ENCODE data around the gene LITAFD.
"Not testable (repeated sequence)": the region's sequence is repeated elsewhere in the genome, so short reads cannot be mapped to it uniquely, and the experiment has no call there.

The LITAFD gene

GRCh38 chr16:8882041-8882617 is at the start of gene LITAFD:
LITAFD (plus strand) TSS chr16:8882351; CDS start chr16:8884356, 2,005 bp downstream.
- no peak for DNase-seq (ENCODE audit: low read depth in 3 of 3)

DNA sequence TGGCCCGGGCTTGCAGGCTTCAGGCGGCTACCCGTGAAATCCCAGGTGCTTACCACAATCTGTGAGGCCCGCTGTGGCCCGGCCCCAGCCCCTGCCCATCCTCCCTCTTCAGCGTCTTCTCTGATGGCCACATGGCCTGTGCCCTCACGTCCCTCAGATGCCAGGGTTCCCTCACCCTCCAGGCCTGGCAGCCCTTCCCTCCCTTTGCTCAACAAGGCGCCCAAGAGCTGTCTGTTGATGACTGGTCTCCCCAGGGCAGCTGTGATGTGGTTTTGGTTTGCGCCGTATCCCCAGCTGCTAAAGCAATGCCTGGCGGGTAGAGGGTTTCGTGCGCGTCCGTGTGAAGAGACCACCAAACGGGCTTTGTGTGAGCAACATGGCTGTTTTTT is 49.4 kb upstream of the LITAFD start:
- DNase-seq (ENCODE audit: low read depth in 3 of 3): no peak

DNA sequence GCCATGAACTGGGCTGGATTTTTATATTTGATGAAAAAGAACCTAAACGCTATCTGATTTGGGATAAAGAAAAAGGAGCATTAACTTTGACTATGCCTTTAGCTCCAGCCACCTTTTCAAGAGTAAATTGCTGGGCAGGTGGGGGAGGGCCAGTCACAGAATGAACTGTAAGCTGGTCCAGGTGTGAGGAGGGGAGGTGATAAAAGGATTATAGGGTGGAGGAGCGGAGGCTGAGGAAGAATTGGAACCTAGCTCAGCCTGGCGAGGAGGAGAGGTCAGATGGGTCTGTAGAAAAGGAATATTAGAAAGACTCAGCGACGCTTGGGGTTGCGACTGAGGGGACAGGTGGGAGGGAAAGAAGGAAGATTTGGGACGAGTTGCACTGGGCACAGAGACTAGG is 45.4 kb upstream of the LITAFD start:
- not testable (repeated sequence) for DNase-seq (ENCODE audit: low read depth in 3 of 3)

DNA sequence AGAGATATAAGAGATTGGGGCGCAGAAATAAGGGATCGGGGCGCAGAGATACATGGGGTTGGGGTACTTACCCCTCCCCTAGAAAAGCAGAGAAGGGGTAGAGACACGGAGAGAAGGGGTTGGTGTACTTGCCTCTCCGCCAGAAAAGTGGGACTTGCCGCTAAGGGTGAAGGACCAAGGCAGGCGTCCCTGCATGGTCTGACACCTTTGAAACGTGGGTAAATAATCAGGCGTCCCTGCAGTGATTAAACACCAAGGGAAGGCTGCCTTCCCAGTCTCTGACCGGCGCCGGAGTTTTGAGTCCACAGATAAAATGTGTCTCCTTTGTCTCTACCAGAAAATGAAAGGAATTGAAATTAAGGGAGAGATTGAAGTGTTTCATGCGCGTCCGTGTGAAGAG is 44.6 kb upstream of the LITAFD start:
- DNase-seq (ENCODE audit: low read depth in 3 of 3): not testable (repeated sequence)

GRCh38 chr16:8842016-8842415 is 40.1 kb upstream of the LITAFD start:
- DNase-seq (ENCODE audit: low read depth in 3 of 3): not testable (repeated sequence)

GRCh38 chr16:8843296-8843695 is 38.9 kb upstream of the LITAFD start:
- DNase-seq (ENCODE audit: low read depth in 3 of 3): not testable (repeated sequence)

DNA sequence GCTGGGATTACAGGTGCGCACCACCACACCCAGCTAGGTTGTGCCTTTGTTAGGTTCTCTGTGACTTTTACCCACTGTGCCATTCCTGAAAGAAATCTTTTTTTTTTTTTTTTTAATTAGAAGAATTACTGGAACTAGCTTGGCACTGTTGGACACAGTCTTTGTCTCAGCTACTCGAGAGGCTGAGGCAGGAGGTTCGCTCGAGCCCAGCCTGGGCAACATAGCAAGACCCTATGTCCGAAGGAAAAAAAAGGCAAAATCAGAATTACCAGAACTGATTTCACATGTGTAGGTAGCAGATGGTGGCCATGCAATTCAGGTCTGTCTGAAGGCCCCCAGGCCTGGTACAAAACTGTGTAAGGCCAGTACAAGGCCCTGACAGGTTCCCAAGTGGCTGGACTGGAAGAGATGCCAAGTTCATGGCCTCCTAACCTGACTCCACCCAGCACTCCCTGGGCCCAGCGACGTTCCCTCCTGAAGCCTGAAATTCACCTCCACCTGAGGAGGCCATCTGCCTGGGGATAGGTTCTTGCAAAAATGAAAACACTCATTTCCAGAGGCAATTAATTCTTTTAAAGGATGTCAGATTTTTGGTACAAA is 36.4 kb upstream of the LITAFD start:
- DNase-seq (ENCODE audit: low read depth in 3 of 3): no peak

- DNase-seq (ENCODE audit: low read depth in 3 of 3): no peak
Measured at GRCh38 chr16:8846401-8846932, 35.7 kb upstream of the LITAFD start.

GRCh38 chr16:8847145-8847544 is 35.0 kb upstream of the LITAFD start:
- no peak for DNase-seq (ENCODE audit: low read depth in 3 of 3)

GRCh38 chr16:8847623-8848022 is 34.5 kb upstream of the LITAFD start:
- no peak for DNase-seq (ENCODE audit: low read depth in 3 of 3)

- no peak for DNase-seq (ENCODE audit: low read depth in 3 of 3)
Measured at GRCh38 chr16:8848231-8848938, 33.8 kb upstream of the LITAFD start.

DNA sequence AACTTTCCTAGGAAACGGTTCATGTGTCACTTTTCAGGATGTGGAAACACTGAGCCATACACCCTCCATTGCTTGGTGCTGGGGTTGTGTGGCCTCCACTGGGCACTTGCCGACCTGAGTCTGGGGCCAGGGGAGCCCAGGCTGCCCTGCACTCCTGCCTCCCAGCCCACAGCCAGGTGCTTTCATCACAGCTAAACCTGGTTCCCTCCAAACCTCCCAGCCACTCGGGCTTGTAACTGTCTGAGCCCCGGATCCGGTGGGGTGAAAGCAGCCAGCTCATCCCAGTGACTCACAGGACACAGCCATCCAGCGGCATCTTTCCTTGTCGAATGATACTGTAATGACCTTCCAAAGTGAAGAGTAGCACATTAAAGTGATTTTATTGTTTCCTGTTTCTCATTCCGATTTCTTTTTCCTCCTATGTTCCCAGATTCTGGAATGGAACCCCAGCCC is 33.2 kb upstream of the LITAFD start:
- no peak for DNase-seq (ENCODE audit: low read depth in 3 of 3)

DNA sequence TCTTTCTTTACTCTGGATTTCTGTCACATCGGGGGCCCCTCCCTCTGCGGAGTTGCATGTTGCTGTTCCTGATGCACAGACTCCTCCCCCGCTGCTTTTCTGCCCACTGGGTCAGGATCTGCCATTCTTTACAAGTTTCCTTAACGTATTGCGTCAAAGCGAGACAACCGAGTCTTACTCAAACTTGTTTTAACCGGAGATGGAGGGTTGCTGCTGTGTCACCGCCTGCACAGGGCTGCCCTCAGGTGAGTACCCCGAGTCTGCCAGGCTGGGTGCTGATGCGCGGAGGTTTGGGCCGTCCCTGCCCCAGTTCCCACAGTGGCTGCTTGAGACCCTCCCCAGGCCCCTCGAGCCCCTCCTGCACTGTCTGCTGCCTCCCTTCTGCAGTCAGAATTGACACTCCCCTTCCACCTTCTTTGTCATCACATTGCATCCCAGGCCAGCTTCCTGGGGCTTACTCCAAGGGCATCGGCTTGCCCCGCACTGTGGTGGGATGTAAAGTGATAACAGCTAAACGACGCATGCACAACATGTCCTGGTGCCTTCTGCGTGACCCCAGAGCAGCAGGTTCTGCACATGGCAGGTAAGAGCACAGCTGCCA is 32.6 kb upstream of the LITAFD start:
- no peak for DNase-seq (ENCODE audit: low read depth in 3 of 3)

- DNase-seq (ENCODE audit: low read depth in 3 of 3): no peak
Measured at GRCh38 chr16:8850279-8850885, 31.8 kb upstream of the LITAFD start.

GRCh38 chr16:8851761-8852403 is 30.3 kb upstream of the LITAFD start:
- no peak for DNase-seq (ENCODE audit: low read depth in 3 of 3)

- DNase-seq (ENCODE audit: low read depth in 3 of 3): no peak
Measured at GRCh38 chr16:8852534-8852933, 29.6 kb upstream of the LITAFD start.

- no peak for DNase-seq (ENCODE audit: low read depth in 3 of 3)
Measured at GRCh38 chr16:8853150-8853549, 29.0 kb upstream of the LITAFD start.

- DNase-seq (ENCODE audit: low read depth in 3 of 3): no peak
Measured at GRCh38 chr16:8853611-8854010, 28.5 kb upstream of the LITAFD start.

DNA sequence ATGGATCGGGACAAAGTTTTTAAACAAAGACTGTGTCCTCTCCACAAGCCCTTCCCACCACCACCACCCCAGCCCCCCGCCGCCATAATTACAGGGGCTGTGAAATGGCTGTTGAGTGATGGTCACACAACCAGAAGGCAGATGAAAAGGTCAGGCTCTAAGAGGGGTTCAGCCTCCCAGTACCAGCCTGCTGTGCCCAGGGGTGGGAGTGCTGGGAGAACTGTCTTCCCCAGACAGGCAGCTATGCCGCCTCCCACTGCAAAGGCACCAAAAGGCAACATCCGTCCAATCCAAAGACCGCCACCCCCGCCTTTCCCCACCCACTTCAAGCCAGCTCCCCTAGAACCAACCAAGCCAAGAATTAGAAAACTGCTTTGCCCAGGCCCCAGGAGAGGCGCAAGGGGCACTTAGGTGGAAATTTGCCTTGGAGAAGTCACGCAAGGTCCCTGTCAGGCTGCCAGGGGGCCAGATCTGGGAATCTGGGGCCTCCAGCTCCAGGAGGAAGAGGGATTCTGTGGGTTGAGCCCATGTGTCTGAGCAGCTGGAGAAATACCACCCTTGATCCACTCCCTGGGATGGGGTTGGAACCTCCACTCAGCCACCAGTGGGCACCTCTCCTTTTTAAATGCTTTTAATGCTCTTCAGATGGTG is 27.7 kb upstream of the LITAFD start:
- no peak for DNase-seq (ENCODE audit: low read depth in 3 of 3)

GRCh38 chr16:8855051-8855786 is 26.9 kb upstream of the LITAFD start:
- no peak for DNase-seq (ENCODE audit: low read depth in 3 of 3)
